Hindlimb muscle (tissue), 1 donor: Measurements from ENCODE around the gene HOMER2. TPM values are rescaled to one million over a fixed set of nuclear protein-coding genes. Genes with fewer than 3 reads are reported as not detected.

Source experiments
- DNase-seq: peaks from one replicate; pipeline ENCODE4 v3.0.0-alpha.2; 2013
- polyA plus RNA-seq: library from polyadenylated mRNA; unstranded; fragments of 120-200 nt; gene quantifications from one replicate; pipeline ENCODE4 v1.2.1, GENCODE V29; 2013; ENCODE audit not compliant: insufficient read length

Gene HOMER2
- polyA plus RNA-seq, 1 donor, result 22.4 TPM

DNA sequence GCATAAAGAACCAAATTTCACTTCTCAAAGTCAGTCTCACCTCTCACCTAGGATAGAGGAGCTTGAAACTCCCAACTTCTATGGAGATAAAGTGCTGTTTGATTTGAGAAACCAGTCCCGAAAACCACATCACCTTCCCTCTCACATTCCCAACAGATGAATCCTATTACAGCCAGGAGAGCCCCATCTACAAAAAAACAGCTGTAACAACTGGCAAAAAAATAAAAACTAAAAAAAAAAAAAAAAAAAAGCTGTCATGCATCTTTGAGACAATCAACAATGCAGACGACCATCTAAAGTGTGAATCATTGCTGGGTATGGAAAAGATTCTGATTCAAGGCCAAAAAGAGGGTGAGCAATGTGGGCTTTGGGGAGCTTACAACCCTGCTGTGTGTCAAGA is 23.8 kb downstream of the HOMER2 start:
- DNase-seq, result no peak

- DNase-seq, result no peak
Measured at GRCh38 chr15:82923744-82924143, 28.8 kb downstream of the HOMER2 start.

DNA sequence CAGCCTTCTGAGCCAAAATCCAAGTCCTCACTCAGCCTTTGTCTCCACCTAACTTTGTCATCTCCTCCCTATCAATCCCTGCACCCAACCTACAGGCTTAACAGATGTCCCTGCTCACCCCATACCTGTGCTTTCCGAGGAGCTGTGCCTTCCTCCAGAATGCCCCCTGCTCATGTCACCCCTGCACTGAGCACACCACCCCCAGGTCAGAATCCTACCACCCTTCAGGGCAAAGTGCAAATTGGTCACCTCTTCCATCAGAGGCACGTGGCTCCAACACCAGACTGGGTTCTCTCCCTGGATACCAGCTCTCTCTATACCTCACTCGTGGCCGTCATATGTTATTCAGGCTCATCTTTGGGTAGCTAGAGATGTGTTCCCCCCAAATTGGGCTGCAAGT is 29.8 kb downstream of the HOMER2 start:
- no peak for DNase-seq

DNA sequence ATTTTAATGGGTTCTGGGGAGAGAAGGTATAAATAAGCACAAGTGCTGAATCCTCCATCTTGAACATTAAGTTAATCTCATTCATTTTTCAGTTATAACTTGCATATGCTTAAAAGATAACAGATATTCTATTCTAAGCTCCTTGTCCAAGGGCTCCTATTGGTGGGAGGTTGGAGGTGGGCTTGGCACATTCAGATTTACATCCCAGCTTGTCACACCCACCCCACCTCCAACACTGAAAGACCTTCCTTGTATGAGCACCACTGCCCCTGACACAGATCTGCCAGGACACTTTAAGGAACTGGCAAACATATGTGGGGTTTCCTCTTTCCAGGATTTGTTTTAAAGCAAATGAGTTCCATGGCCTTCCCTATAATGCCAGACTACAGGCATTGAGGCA is 30.6 kb downstream of the HOMER2 start:
- no peak for DNase-seq

GRCh38 chr15:82921242-82921641 is 31.3 kb downstream of the HOMER2 start:
- DNase-seq, result no peak

- DNase-seq, result no peak
Measured at GRCh38 chr15:82919231-82919886, 33.2 kb downstream of the HOMER2 start.

GRCh38 chr15:82918607-82919230 is 33.8 kb downstream of the HOMER2 start:
- no peak for DNase-seq

DNA sequence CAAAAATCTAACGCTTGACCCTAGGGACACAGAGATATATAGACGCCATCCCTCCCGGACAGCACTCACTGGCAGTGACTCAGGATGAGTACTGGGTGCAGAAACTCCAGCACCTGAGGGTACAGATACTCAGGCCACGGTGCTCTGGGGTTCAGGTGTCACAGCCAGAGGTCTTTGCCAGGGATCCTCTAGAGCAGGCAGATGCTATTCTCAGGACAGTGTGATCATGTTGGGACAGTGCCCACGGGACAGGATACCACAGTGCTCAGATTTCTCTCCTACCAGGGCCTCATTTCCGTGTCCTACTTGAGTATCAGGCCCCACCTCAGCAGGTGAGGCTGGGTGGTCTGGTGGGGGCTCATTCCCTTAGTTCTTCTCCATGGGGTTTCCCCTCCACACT is 34.4 kb downstream of the HOMER2 start:
- no peak for DNase-seq

- DNase-seq, result no peak
Measured at GRCh38 chr15:82917249-82917648, 35.3 kb downstream of the HOMER2 start.

DNA sequence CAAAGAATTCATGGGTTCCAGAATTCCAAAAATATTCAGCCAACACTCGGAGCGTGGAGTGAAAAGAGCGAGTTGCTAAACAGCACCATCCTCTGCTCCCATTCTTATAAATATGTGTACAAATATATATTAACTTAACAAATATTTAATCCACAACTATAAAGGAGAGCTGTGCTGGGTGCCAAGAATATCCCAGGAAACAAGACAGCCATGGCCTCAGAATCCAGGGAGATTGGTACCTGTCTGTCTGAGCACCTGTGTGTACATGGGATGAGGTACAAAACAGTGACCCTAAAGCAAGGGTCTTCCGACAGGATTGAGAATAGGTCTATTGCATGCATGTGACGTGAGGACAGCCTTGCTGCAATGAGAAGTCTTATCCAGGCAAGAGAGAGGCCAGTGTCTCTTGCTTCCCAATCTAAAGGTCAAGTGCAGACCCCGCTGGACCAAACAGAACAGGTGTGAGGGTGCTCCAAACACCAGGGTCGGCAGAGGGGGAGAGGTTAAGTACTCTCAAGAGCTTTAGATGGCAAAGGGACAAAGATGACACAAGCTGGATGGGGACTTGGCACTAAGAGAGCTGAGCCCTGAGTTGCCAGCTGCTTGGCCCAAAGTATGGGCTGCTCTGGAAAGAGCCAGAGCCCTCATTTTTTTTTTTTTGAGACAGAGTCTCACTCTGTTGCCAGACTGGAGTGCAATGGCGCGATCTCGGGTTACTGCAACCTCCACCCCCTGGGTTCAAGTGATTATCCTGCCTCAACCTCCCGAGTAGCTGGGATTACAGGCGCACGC is 36.2 kb downstream of the HOMER2 start:
- no peak for DNase-seq

GRCh38 chr15:82914396-82914795 is 38.1 kb downstream of the HOMER2 start:
- no peak for DNase-seq

DNA sequence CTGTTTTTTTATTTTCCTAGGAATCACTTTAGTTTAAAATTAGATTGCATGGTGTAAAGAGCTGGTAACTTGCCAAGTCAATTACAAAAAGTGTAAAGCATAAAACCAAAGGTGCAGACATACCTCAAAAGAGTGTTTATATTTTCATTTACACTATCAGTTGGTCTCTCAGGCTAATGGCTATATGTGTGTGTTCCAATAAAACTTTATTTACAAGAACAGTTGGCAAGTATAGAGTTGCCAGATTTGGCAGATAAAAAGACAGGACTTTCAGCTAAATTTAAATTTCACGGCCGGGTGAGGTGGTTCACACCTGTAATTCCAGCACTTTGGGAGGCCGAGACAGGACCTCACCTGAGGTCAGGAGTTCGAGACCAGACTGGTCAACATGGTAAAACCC is 41.1 kb downstream of the HOMER2 start:
- no peak for DNase-seq

- DNase-seq, result no peak
Measured at GRCh38 chr15:82910721-82911120, 41.8 kb downstream of the HOMER2 start.

DNA sequence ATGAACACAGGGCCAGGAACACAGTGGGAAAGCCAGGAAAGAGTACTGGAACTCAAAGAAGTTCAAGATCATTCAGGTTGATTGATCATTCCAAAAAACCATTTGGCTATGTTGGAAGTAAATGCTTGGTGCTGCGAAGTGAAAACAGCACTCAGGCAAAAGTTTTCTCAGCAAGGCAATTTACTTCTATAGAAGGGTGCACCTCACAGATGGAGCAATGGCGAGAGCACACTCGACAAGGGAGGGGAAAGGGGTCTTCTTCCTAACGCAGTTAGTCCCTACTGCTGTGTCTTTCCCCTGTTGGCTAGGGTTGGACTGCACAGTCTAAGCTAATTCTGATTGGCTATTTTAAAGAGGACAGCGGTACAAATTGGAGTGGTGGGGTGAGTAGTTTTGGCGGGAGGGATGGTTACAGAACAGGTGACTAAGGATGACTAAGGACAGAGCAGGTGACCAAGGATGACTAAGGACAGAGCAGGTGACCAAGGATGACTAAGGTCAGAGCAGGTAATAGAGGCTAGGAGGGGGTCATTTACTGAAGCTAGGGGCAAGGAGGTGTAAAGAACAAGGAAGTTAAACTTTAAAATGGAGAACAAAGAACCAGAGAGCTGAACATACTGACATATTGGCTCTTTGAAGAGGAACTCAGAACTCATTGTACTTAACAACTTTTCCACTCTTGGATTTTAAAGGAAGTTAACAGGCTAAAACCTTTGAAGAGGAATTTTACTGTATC is 43.3 kb downstream of the HOMER2 start:
- no peak for DNase-seq

GRCh38 chr15:82907350-82907749 is 45.2 kb downstream of the HOMER2 start:
- no peak for DNase-seq

GRCh38 chr15:82904574-82904973 is 47.9 kb downstream of the HOMER2 start:
- no peak for DNase-seq

DNA sequence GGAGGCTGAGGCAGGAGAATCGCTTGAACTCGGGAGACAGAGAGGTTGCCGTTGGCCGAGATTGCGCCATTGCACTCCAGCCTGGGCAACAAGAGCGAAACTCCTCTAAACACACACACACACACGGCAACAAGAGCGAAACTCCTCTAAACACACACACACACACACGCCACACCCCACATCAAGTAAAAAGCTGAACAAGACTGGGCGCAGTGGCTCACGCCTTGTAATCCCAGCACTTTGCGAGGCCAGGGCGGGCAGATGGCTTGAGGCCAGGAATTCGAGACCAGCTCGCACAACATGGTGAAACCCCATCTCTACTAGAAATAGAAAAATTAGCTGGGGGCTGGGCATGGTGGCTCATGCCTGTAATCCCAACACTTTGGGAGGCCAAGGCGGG is 49.0 kb downstream of the HOMER2 start:
- no peak for DNase-seq

DNA sequence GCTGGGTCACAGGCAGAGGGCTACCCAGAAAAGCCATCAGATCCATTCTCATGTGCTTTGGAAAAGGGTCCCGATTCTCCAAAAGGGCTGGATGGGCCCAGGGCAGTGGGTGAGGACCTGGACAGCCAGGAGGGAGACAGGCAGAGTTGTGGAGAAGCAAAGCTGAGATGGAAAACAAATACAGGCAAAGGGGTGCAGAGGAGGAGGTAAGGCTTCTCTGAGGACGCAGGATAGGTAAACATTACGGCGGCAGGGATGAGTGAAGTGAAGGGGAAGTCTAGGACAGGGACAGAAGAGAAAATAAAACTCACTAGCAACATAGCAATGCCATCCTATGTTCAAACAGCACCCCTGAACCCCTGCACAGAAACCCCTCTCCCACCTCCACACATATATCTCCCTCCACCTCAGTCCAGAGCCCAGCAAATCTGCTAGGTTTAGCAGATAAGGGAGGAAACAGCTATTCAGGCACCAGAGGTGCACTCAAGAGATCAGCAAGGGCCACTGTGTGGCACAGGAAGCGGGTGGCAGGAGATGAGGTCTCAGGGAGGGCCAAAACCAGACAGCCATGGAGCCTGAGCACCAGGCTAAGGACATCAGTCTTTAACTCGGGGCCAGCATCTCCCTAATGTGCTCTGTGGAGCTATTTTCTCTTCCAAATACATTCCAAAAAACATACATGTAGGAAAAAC is 51.3 kb downstream of the HOMER2 start:
- DNase-seq, result no peak

DNA sequence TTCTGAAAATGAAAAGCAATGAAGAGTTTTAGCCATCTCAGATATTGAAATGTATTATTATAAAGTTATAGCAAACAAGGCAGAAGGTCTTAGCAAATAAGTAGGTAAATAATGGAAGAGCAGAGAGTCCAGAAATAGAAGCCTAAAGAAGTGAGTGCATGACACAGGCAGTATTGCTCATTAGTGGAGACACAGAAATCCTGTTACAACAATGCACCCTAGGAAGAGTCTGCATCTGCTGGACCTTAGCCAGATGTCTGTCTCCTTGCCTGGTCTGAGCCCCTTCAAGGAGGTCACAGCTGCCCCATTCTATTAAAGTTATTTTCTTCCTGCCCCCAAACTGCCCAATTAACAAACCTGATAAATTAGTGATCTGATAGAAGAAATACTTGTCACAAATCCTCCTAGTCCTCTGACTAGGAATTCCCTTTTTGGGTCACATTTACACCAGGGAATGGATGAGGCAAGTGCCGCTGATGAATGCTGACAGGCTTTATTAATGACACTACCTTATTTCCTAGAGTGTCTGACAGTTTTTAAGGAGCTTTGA is 51.9 kb downstream of the HOMER2 start:
- no peak for DNase-seq

GRCh38 chr15:82898961-82899360 is 53.6 kb downstream of the HOMER2 start:
- DNase-seq, result no peak

DNA sequence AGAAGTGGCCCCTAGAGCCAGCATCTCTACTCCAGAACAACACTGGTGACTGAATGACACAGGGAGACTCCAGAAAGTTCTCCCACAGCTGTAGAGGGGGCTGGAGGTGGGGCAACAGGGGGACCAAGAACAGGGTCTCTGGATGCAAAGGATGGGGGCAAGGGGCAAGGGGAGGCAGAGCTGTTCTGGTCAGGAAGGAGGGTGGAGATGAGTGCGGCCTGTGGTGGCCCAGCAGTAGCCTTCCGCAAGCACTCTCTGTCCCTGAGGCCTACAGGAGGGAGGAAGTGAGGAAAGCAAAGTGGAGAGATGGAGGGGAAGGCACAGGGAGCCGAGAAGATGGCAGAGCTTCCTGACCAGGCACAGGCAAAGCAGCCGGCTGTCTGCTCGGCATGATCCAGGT is 56.5 kb downstream of the HOMER2 start:
- no peak for DNase-seq

GRCh38 chr15:82894971-82895520 is 57.5 kb downstream of the HOMER2 start:
- peak; percentile 43 for DNase-seq
